Coronary artery (tissue), 2 donors: ENCODE measurements around the gene KHDRBS1.
"Not testable (repeated sequence)": the region's sequence is repeated elsewhere in the genome, so short reads cannot be mapped to it uniquely, and the experiment has no call there.

Experiments used
- DNase-seq: peaks from one replicate; pipeline ENCODE4 v3.0.0-alpha.2; 2017; ENCODE audit warnings: low spot score
- H3K27ac ChIP-seq, 2 donors: fragments of 200-600 bp; sonication (generic); one replicate each; pipeline ENCODE4 v1.5.1; 2016 to 2019
- H3K4me3 ChIP-seq: fragments of 200-600 bp; sonication (generic); 2 replicates; pipeline ENCODE4 v1.5.1; 2016; ENCODE audit warnings: mild to moderate bottlenecking, moderate library complexity
- TF ChIP-seq, protein P1 (sequence below): fragments of 200-600 bp; sonication (generic); IDR thresholded peaks from one replicate; pipeline ENCODE4 v1.5.1; 2019; ENCODE audit warnings: antibody characterized with exemption

KHDRBS1 gene

DNA sequence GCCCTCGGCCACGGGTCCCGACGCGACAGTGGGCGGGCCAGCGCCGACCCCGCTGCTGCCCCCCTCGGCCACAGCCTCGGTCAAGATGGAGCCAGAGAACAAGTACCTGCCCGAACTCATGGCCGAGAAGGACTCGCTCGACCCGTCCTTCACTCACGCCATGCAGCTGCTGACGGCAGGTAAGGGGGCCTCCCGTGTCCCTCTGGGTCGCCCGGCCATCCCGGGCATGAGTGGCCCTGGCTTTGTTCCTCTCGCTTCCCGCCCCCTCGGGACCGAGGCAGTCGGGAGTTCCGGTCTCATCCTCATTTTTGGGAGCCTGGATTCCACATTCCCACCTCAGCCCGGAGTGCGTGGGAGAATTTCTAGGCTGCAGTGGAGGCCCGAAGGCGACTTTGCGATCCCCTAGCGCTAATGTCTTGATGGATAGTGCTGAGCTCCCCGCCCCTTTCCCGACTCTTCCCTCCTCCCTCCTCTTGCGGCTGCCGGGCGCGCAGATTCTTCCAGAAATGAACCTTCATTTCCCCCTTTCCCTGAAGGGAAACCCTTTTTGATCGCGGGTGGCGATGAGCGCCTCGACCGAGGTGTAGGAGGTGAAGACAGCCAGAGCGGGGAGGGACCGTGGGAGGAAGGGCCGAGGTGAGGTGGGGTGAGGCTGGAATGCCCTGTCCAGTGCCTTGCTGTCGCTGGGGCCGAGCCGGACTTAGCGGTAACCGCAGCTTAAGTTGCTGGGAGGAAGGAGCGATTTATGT is 705 bp downstream of the KHDRBS1 start:
- H3K4me3 ChIP-seq = peak overlapping the region; percentile 81
- TF ChIP-seq, protein P1, sequence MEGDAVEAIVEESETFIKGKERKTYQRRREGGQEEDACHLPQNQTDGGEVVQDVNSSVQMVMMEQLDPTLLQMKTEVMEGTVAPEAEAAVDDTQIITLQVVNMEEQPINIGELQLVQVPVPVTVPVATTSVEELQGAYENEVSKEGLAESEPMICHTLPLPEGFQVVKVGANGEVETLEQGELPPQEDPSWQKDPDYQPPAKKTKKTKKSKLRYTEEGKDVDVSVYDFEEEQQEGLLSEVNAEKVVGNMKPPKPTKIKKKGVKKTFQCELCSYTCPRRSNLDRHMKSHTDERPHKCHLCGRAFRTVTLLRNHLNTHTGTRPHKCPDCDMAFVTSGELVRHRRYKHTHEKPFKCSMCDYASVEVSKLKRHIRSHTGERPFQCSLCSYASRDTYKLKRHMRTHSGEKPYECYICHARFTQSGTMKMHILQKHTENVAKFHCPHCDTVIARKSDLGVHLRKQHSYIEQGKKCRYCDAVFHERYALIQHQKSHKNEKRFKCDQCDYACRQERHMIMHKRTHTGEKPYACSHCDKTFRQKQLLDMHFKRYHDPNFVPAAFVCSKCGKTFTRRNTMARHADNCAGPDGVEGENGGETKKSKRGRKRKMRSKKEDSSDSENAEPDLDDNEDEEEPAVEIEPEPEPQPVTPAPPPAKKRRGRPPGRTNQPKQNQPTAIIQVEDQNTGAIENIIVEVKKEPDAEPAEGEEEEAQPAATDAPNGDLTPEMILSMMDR = no peak
- H3K27ac ChIP-seq = peak overlapping the region; percentile 94 to 98
- DNase-seq = peak; percentile 82

GRCh38 chr1:32014948-32015273 is 1.2 kb downstream of the KHDRBS1 start:
- H3K27ac ChIP-seq = peak overlapping the region; percentile 94 to 98
- DNase-seq = no peak
- H3K4me3 ChIP-seq = peak overlapping the region; percentile 81
- TF ChIP-seq, protein P1 = no peak

DNA sequence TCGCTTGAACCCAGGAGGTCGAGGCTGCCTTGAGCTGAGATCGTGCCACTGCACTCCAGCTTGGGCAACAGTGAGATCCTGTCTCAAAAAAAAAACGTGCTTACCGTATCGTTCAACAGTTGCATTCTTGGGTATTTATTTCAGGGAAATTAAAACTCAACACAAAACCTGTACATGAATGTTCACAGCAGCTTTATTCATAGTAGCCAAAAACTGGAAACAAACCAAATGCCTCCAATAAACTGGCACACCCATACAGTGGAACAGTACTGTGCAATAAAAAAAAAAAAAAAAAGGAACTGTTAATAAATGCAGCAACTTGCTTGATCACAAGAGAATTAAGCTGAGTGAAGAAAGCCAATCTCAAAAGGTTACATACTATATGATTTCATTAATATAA is 6.7 kb downstream of the KHDRBS1 start:
- no peak overlapping the region for H3K27ac ChIP-seq

DNA sequence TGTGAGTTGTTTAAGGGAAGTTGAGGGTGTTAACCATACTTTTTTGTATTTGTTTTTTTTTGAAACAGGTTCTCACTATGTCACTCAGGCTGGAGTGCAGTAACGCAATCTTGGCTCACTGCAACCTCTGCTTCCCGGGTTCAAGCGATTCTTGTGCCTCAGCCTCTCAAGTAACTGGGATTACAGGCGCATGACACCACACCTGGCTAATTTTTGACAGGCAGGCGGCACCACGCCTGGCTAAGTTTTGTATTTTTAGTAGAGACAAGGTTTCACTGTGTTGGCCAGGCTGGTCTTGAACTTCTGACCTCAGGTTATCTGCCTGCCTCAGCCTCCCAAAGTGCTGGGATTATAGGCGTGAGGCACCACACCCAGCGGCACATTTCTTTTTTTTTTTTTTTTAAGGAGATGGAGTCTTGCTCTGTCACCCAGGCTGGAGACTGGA is 7.9 kb downstream of the KHDRBS1 start:
- H3K27ac ChIP-seq, DNase-seq: not testable (repeated sequence)

More for the DNA sequence above, 6.7 kb downstream of the KHDRBS1 start:
- TF ChIP-seq, protein P1 = no peak
- peak overlapping the region; percentile 25 for H3K4me3 ChIP-seq
- DNase-seq = no peak

DNA sequence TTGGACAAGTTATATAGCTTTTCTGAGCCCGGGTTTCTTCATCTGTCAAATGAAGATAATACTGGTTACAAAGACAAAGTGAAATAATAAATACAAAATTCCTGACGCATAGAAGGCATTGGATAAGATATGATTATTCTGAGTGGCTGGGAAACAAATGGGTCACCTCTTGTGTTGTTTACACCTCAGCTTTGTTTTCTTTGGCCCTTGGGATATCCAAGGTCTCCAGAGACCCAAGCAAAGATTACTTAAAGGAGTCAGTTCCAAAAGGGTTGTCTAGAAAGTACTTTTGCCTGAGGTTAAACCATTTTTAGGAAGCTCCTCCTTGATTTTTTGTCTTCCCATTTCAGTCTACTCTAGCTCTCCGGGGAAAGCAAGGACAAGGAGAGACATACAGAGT is 9.7 kb downstream of the KHDRBS1 start:
- Histone ChIP-seq H3K27ac (peak overlapping the region in 1 of 2 donors; percentile 20), H3K4me3 (no peak overlapping the region)
- TF ChIP-seq, protein P1 = no peak
- DNase-seq = no peak

More for the DNA sequence above, 7.9 kb downstream of the KHDRBS1 start:
- H3K4me3 ChIP-seq = not testable (repeated sequence)

GRCh38 chr1:32025515-32025914 is 11.8 kb downstream of the KHDRBS1 start:
- TF ChIP-seq, protein P1 = no peak
- no peak for DNase-seq
- Histone ChIP-seq H3K4me3 (no peak overlapping the region), H3K27ac (no peak overlapping the region)

DNA sequence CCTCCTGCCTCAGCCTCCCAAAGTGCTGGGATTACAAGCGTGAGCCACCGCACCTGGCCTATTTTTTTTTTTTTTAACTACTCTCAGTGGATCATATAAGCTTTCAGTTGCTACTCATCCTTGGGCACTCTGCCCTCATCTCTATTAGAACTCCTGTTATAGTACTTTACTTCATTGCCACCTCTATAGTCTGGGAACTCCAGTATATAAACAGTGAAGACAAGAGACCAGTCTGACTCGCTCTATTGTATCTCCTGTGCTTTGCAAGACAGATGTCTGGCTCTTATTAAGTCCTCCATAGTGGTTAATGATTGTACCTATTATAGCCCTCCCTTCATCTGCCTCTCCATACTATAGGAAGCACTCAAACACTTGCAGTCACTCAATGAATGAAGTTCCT is 15.1 kb downstream of the KHDRBS1 start:
- H3K27ac ChIP-seq = no peak overlapping the region
- DNase-seq = no peak
- TF ChIP-seq, protein P1 = no peak
- H3K4me3 ChIP-seq = no peak overlapping the region
